ENCODE results near the gene SNX3. TPM values are rescaled to one million over a fixed set of nuclear protein-coding genes. Genes with fewer than 3 reads are reported as not detected.
"Not testable (repeated sequence)": the region's sequence is repeated elsewhere in the genome, so short reads cannot be mapped to it uniquely, and the experiment has no call there.

Gene SNX3
- total RNA-seq, 1 donor from 2014 or later, result 179 TPM

GRCh38 chr6:108274546-108274945, 13.7 kb upstream of the SNX3 start:
- intact Hi-C loops (cut with DNase I), result no loop called here
- Histone ChIP-seq H3K27me3 (no peaks in the 10 kb centered on the region), H3K9me3 (no peaks in the 10 kb centered on the region), H3K4me3 (no peak overlapping the region), H3K27ac (no peak overlapping the region), H3K36me3 (no peaks in the 10 kb centered on the region), H3K4me1 (no peaks in the 10 kb centered on the region)
- no peak for TF ChIP-seq CTCF (IDR thresholded peaks at IDR 0.05)
- DNase-seq (no peak), ATAC-seq (no peak)

- H3K9me3 ChIP-seq; H3K27me3 ChIP-seq; H3K27ac ChIP-seq; DNase-seq; H3K4me1 ChIP-seq; H3K36me3 ChIP-seq; ATAC-seq; H3K4me3 ChIP-seq; intact Hi-C loops (cut with DNase I): not testable (repeated sequence)
Measured at GRCh38 chr6:108269955-108270354, 9.1 kb upstream of the SNX3 start.

GRCh38 chr6:108268845-108269244, 8.0 kb upstream of the SNX3 start:
- no peak overlapping the region for H3K4me3 ChIP-seq
- TF ChIP-seq CTCF (IDR thresholded peaks at IDR 0.05), result no peak
- intact Hi-C loops (cut with DNase I), result no loop called here
- H3K4me1 ChIP-seq, result no peaks in the 10 kb centered on the region
- H3K36me3 ChIP-seq, result no peaks in the 10 kb centered on the region
- no peaks in the 10 kb centered on the region for H3K27me3 ChIP-seq
- no peaks in the 10 kb centered on the region for H3K9me3 ChIP-seq
- no peak overlapping the region for H3K27ac ChIP-seq
- DNase-seq, result no peak
- no peak for ATAC-seq

- TF ChIP-seq CTCF (IDR thresholded peaks at IDR 0.05), result no peak
- no peaks in the 10 kb centered on the region for H3K9me3 ChIP-seq
Measured at GRCh38 chr6:108263371-108263770, 2.5 kb upstream of the SNX3 start.

GRCh38 chr6:108260126-108260808, 573 bp downstream of the SNX3 start:
- H3K9me3 ChIP-seq, result no peaks in the 10 kb centered on the region
- peak; percentile 63 for DNase-seq
- H3K27ac ChIP-seq, result peak overlapping the region; percentile 89
- ATAC-seq, result peak; percentile 1
- intact Hi-C loops (cut with DNase I), result no loop called here
- peak overlapping the region; percentile 77 for H3K4me3 ChIP-seq
- no peak for TF ChIP-seq CTCF (IDR thresholded peaks at IDR 0.05)
- peaks cover 15% of the 10 kb centered on the region for H3K4me1 ChIP-seq
- no peaks in the 10 kb centered on the region for H3K27me3 ChIP-seq
- no peaks in the 10 kb centered on the region for H3K36me3 ChIP-seq

More at GRCh38 chr6:108263371-108263770, 2.5 kb upstream of the SNX3 start:
- no peaks in the 10 kb centered on the region for H3K27me3 ChIP-seq
- no peak for DNase-seq
- peaks cover 10% of the 10 kb centered on the region for H3K4me1 ChIP-seq
- no peak overlapping the region for H3K4me3 ChIP-seq
- intact Hi-C loops (cut with DNase I), result no loop called here
- no peaks in the 10 kb centered on the region for H3K36me3 ChIP-seq
- no peak overlapping the region for H3K27ac ChIP-seq
- ATAC-seq, result no peak

- ATAC-seq, result peak; percentile 66
- Histone ChIP-seq H3K4me1 (peaks cover 22% of the 10 kb centered on the region), H3K9me3 (no peaks in the 10 kb centered on the region), H3K27me3 (no peaks in the 10 kb centered on the region), H3K4me3 (no peak overlapping the region), H3K27ac (no peak overlapping the region), H3K36me3 (no peaks in the 10 kb centered on the region)
- no peak for DNase-seq
- TF ChIP-seq CTCF (IDR thresholded peaks at IDR 0.05), result no peak
- intact Hi-C loops (cut with DNase I), result no loop called here
Measured at GRCh38 chr6:108254433-108255410, 6.1 kb downstream of the SNX3 start.

All from upper lobe of right lung (tissue), 1 donor.